HCT116 (cell line): ENCODE results near the gene EPSTI1.

Experiments
- CBX3 ChIP-seq: IDR thresholded peaks from 2 replicates; pipeline ENCODE4 v1.6.1; 2012; ENCODE audit warnings: low read depth
- CEBPB ChIP-seq: IDR thresholded peaks from 2 replicates; pipeline ENCODE4 v1.6.1; 2012; ENCODE audit warnings: low read depth
- CTCF ChIP-seq, 3 experiments: fragments of 200-600 bp in 1 of 3; sonication (generic) in 1 of 3; IDR thresholded peaks in 2 of 3; conservative IDR thresholded peaks in 1 of 3; 2 replicates each; pipeline ENCODE4 v1.5.1; 2012 to 2017; ENCODE audit warnings: low read depth in 2 of 3, low read length in 2 of 3, antibody characterized with exemption in 1 of 3, borderline replicate concordance in 1 of 3, control low read depth in 1 of 3, mild to moderate bottlenecking in 1 of 3, mixed read lengths in 1 of 3, mixed run types in 1 of 3, moderate library complexity in 1 of 3; ENCODE audit not compliant: insufficient read depth in 1 of 3
- EZH2 ChIP-seq: fragments of 200-600 bp; sonication (generic); IDR thresholded peaks from 2 replicates; pipeline ENCODE4 v1.6.1; 2017; ENCODE audit warnings: antibody characterized with exemption, mixed run types
- FOSL1 ChIP-seq: IDR thresholded peaks from 2 replicates; pipeline ENCODE4 v1.6.1; 2012; ENCODE audit warnings: low read depth
- MAX ChIP-seq: IDR thresholded peaks from 2 replicates; pipeline ENCODE4 v1.6.1; 2012
- POLR2A ChIP-seq: IDR thresholded peaks from 2 replicates; pipeline ENCODE4 v1.7.0; 2011; ENCODE audit warnings: borderline replicate concordance; ENCODE audit not compliant: insufficient read depth, insufficient read length; ENCODE audit errors: extremely low read depth
- RAD21 ChIP-seq: IDR thresholded peaks from 2 replicates; pipeline ENCODE4 v1.6.1; 2012; ENCODE audit warnings: low read depth, mild to moderate bottlenecking
- REST ChIP-seq: IDR thresholded peaks from 2 replicates; pipeline ENCODE4 v1.6.1; 2012; ENCODE audit warnings: low read depth
- SIN3A ChIP-seq: IDR thresholded peaks from 2 replicates; pipeline ENCODE4 v1.6.1; 2012; ENCODE audit warnings: low read depth
- SP1 ChIP-seq: IDR thresholded peaks from 2 replicates; pipeline ENCODE4 v1.6.1; 2012; ENCODE audit warnings: low read depth
- SRF ChIP-seq: IDR thresholded peaks from 2 replicates; pipeline ENCODE4 v1.6.1; 2012; ENCODE audit warnings: low read depth
- TCF7L2 ChIP-seq: IDR thresholded peaks from 2 replicates; pipeline ENCODE4 v1.7.0; 2011; ENCODE audit warnings: borderline replicate concordance, inconsistent platforms; ENCODE audit not compliant: insufficient read depth, insufficient read length; ENCODE audit errors: extremely low read depth

- TF ChIP-seq CTCF (IDR thresholded peaks at IDR 0.05 in 2 of 3, conservative IDR thresholded peaks at IDR 0.05 in 1 of 3; ENCODE audit: borderline replicate concordance in 1 of 3, insufficient read depth in 1 of 3, low read depth in 2 of 3, low read length in 2 of 3) = no peak
- TF ChIP-seq FOSL1 = no peak
- TF ChIP-seq RAD21 = no peak
- TF ChIP-seq EZH2 = no peak
- TF ChIP-seq SP1 = no peak
- no peak for TF ChIP-seq CBX3
- no peak for TF ChIP-seq REST
- TF ChIP-seq SRF = no peak
- no peak for TF ChIP-seq CEBPB
- TF ChIP-seq MAX = no peak
- TF ChIP-seq POLR2A = no peak
- TF ChIP-seq SIN3A = no peak
- TF ChIP-seq TCF7L2 = no peak
These were observed 11.7 kb upstream of the EPSTI1 start for GRCh38 chr13:43003729-43004128.
